ENCODE data around the gene PTPRM. TPM values are rescaled to one million over a fixed set of nuclear protein-coding genes. Genes with fewer than 3 reads are reported as not detected.

The PTPRM gene
- total RNA-seq, 1 experiment from 2014 or later, result 11.1 TPM

- ChIA-PET CTCF (interaction anchor here (0.6 to 1.5 kb wide), 3 partner anchors 54 to 553 kb away, joined by 3 to 5 read pairs (median 4); no protein-coding TSS in a partner anchor), POLR2A (no interaction called here)
- Mint-ChIP-seq H3K27ac (no peak overlapping the region), H3K36me3 (no peaks in the 10 kb centered on the region), H3K4me3 (no peak overlapping the region), H3K9me3 (no peaks in the 10 kb centered on the region), H3K4me1 (peaks cover 18% of the 10 kb centered on the region), H3K27me3 (ENCODE audit: low read depth) (no peaks in the 10 kb centered on the region)
- TF ChIP-seq ARID4B (CRISPR knock-in tag; IDR thresholded peaks at IDR 0.05; ENCODE audit: borderline replicate concordance) (no peak), HMGA2 (CRISPR knock-in tag; IDR thresholded peaks at IDR 0.05) (no peak), JAZF1 (CRISPR knock-in tag; IDR thresholded peaks at IDR 0.05) (no peak), ZNF396 (CRISPR knock-in tag; IDR thresholded peaks at IDR 0.05; ENCODE audit: borderline replicate concordance) (no peak), ZNF219 (CRISPR knock-in tag; IDR thresholded peaks at IDR 0.05; ENCODE audit: borderline replicate concordance) (no peak), MLX (CRISPR knock-in tag; IDR thresholded peaks at IDR 0.05) (no peak), E2F1 (CRISPR knock-in tag; IDR thresholded peaks at IDR 0.05) (no peak), NFATC4 (CRISPR knock-in tag; IDR thresholded peaks at IDR 0.05) (no peak), GRHL2 (CRISPR knock-in tag; IDR thresholded peaks at IDR 0.05; ENCODE audit: insufficient replicate concordance, severe bottlenecking) (no peak), GTF2I (CRISPR knock-in tag; conservative IDR thresholded peaks at IDR 0.05) (no peak), ERG (CRISPR knock-in tag; IDR thresholded peaks at IDR 0.05) (no peak), CDX4 (CRISPR knock-in tag; IDR thresholded peaks at IDR 0.05; ENCODE audit: borderline replicate concordance) (no peak), ZNF281 (CRISPR knock-in tag; IDR thresholded peaks at IDR 0.05) (no peak), TCF7 (CRISPR knock-in tag; IDR thresholded peaks at IDR 0.05; ENCODE audit: low read depth) (no peak), AR (CRISPR knock-in tag; IDR thresholded peaks at IDR 0.05) (no peak), PREB (CRISPR knock-in tag; IDR thresholded peaks at IDR 0.05; ENCODE audit: borderline replicate concordance) (no peak), TP53 (CRISPR knock-in tag; IDR thresholded peaks at IDR 0.05) (no peak), EMX1 (CRISPR knock-in tag; IDR thresholded peaks at IDR 0.05) (no peak)
- ATAC-seq (no peak), DNase-seq (ENCODE audit: low spot score) (no peak)
These were observed 329.0 kb downstream of the PTPRM start for GRCh38 chr18:7896161-7896560.
